ENCODE data around the gene RAB7A. TPM values are rescaled to one million over a fixed set of nuclear protein-coding genes. Genes with fewer than 3 reads are reported as not detected.

Gene RAB7A
- total and polyA plus RNA-seq, 2 of the 13 experiments (the other 11 are each of a cell fraction or from before 2014, with no cell fraction given), result 26.5 to 182 TPM

DNA sequence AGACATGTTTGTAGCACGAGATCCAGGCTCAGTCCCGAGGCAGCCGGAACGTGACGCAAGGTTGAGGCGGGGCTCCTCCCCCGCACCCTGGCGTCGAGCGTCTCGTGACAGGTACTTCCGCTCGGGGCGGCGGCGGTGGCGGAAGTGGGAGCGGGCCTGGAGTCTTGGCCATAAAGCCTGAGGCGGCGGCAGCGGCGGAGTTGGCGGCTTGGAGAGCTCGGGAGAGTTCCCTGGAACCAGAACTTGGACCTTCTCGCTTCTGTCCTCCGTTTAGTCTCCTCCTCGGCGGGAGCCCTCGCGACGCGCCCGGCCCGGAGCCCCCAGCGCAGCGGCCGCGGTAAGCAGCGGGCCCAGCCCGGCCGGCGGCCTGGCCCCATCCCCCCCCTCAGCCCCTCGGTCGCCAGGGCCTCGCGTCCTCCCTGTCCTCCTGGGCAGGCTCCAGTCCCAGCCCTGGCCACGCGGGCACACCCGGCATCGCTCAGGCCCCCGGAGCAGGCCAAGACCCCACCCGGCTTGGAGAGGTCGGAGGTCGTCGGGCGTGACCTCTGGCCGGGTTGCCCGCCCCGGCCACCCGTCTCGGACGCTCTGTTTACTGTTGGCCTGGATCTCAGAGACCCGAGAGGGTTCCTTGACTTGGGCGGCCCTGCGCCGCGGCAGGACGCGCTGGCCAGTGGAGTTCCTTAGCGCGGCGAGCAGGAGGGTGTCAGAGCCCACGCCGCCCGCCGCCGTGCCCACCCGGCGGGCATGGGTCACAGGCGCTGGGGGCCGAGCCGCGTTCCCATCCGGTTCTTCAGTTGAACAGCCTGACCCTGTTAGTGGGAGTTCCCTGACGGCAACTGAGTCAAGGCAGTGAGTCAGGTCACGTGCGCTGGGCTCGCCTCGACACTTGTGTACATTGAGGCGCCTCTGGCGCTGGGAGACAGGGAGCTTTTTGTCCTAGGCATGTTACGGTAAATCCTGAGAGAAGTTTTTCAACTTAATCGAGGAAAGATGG, at the start of gene RAB7A (continued):
- TF ChIP-seq KMT2B (CRISPR knock-in tag; IDR thresholded peaks at IDR 0.05) (peak; percentile 86), MATR3 (CRISPR knock-in tag; IDR thresholded peaks at IDR 0.05) (no peak), TBX3 (IDR thresholded peaks at IDR 0.05; ENCODE audit: borderline replicate concordance) (peak; percentile 40; the same call in 1 of the 2 replicates), SALL1 (CRISPR knock-in tag; IDR thresholded peaks at IDR 0.05) (peak; percentile 79), ZNF556 (CRISPR knock-in tag; IDR thresholded peaks at IDR 0.05; ENCODE audit: borderline replicate concordance) (peak; percentile 78; the same call in 1 of the 2 replicates), ZNF777 (CRISPR knock-in tag; IDR thresholded peaks at IDR 0.05) (peak; percentile 23; the same call in 1 of the 2 replicates), KLF9 (CRISPR knock-in tag; IDR thresholded peaks at IDR 0.05; ENCODE audit: low read depth) (no peak), ZNF3 (CRISPR knock-in tag; IDR thresholded peaks at IDR 0.05) (no peak), NCOA2 (CRISPR knock-in tag; IDR thresholded peaks at IDR 0.05) (peak; percentile 47; the same call in 1 of the 2 replicates), NCOR1 (IDR thresholded peaks at IDR 0.05; ENCODE audit: borderline replicate concordance, low read length) (peak; percentile 48; the same call in 1 of the 2 replicates), HNRNPLL (IDR thresholded peaks at IDR 0.05; ENCODE audit: low read depth, low read length, poor library complexity, severe bottlenecking) (no peak), ZNF562 (CRISPR knock-in tag; IDR thresholded peaks at IDR 0.05; ENCODE audit: borderline replicate concordance) (no peak), HNRNPK (IDR thresholded peaks at IDR 0.05; ENCODE audit: low read depth, low read length, poor library complexity, severe bottlenecking) (peak; percentile 27), ARNTL (CRISPR knock-in tag; IDR thresholded peaks at IDR 0.05) (peak; percentile 59; the same call in 1 of the 2 replicates), ESRRA (CRISPR knock-in tag; IDR thresholded peaks at IDR 0.05; ENCODE audit: low read depth) (peak; percentile 44), ATF7-NPFF (CRISPR knock-in tag; IDR thresholded peaks at IDR 0.05; ENCODE audit: low read depth) (peak; percentile 71; the same call in 1 of the 2 replicates), NR3C1 (CRISPR knock-in tag; IDR thresholded peaks at IDR 0.05) (no peak), FOXM1 (CRISPR knock-in tag; IDR thresholded peaks at IDR 0.05) (peak; percentile 67; the same call in 1 of the 2 replicates), JUNB (CRISPR knock-in tag; IDR thresholded peaks at IDR 0.05; ENCODE audit: borderline replicate concordance) (no peak), DRAP1 (CRISPR knock-in tag; IDR thresholded peaks at IDR 0.05) (peak; percentile 76), SMARCC2 (IDR thresholded peaks at IDR 0.05) (no peak), ZNF432 (CRISPR knock-in tag; IDR thresholded peaks at IDR 0.05; ENCODE audit: borderline replicate concordance) (no peak), SRSF4 (IDR thresholded peaks at IDR 0.05; ENCODE audit: low read depth, low read length, poor library complexity, severe bottlenecking) (no peak)
- TF ChIP-seq, protein P1, sequence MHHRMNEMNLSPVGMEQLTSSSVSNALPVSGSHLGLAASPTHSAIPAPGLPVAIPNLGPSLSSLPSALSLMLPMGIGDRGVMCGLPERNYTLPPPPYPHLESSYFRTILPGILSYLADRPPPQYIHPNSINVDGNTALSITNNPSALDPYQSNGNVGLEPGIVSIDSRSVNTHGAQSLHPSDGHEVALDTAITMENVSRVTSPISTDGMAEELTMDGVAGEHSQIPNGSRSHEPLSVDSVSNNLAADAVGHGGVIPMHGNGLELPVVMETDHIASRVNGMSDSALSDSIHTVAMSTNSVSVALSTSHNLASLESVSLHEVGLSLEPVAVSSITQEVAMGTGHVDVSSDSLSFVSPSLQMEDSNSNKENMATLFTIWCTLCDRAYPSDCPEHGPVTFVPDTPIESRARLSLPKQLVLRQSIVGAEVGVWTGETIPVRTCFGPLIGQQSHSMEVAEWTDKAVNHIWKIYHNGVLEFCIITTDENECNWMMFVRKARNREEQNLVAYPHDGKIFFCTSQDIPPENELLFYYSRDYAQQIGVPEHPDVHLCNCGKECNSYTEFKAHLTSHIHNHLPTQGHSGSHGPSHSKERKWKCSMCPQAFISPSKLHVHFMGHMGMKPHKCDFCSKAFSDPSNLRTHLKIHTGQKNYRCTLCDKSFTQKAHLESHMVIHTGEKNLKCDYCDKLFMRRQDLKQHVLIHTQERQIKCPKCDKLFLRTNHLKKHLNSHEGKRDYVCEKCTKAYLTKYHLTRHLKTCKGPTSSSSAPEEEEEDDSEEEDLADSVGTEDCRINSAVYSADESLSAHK (CRISPR knock-in tag; IDR thresholded peaks at IDR 0.05; ENCODE audit: borderline replicate concordance), result no peak
- TF ChIP-seq, protein P2, sequence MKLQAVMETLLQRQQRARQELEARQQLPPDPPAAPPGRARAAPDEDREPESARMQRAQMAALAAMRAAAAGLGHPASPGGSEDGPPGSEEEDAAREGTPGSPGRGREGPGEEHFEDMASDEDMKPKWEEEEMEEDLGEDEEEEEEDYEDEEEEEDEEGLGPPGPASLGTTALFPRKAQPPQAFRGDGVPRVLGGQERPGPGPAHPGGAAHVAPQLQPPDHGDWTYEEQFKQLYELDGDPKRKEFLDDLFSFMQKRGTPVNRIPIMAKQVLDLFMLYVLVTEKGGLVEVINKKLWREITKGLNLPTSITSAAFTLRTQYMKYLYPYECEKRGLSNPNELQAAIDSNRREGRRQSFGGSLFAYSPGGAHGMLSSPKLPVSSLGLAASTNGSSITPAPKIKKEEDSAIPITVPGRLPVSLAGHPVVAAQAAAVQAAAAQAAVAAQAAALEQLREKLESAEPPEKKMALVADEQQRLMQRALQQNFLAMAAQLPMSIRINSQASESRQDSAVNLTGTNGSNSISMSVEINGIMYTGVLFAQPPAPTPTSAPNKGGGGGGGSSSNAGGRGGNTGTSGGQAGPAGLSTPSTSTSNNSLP (IDR thresholded peaks at IDR 0.05; ENCODE audit: low read depth, low read length), result no peak
